H9 (cell line): ENCODE results near the gene TEAD1. TPM values are rescaled to one million over a fixed set of nuclear protein-coding genes. Genes with fewer than 3 reads are reported as not detected.

Experiments used
- DNase-seq: peaks from one replicate; pipeline ENCODE4 v3.0.0-alpha.2; 2017
- H2AFZ ChIP-seq: one replicate; pipeline ENCODE4 v1.6.1; 2013; ENCODE audit warnings: mild to moderate bottlenecking, low read length, control low read depth, moderate library complexity
- H2AK5ac ChIP-seq: 2 replicates; pipeline ENCODE4 v1.6.1; 2013; ENCODE audit warnings: low read length, control low read depth, mixed read lengths; ENCODE audit not compliant: insufficient read length
- H2BK120ac ChIP-seq: one replicate; pipeline ENCODE4 v1.6.1; 2013; ENCODE audit warnings: low read depth, mild to moderate bottlenecking, low read length, control low read depth, inconsistent platforms; ENCODE audit not compliant: poor library complexity, severe bottlenecking
- H2BK12ac ChIP-seq: 2 replicates; pipeline ENCODE4 v1.6.1; 2013; ENCODE audit warnings: low read length, control low read depth, mixed read lengths, low read depth; ENCODE audit not compliant: insufficient read length
- H2BK15ac ChIP-seq: 2 replicates; pipeline ENCODE4 v1.6.1; 2013; ENCODE audit warnings: low read depth, low read length, control low read depth
- H2BK20ac ChIP-seq: one replicate; pipeline ENCODE4 v1.6.1; 2013; ENCODE audit warnings: low read depth, mild to moderate bottlenecking, low read length, control low read depth, inconsistent platforms; ENCODE audit not compliant: poor library complexity, severe bottlenecking
- H2BK5ac ChIP-seq: 2 replicates; pipeline ENCODE4 v1.6.1; 2013; ENCODE audit warnings: low read length, control low read depth, mixed read lengths; ENCODE audit not compliant: insufficient read length
- H3K14ac ChIP-seq: 2 replicates; pipeline ENCODE4 v1.6.1; 2013; ENCODE audit warnings: low read length, control low read depth; ENCODE audit not compliant: insufficient read depth
- H3K18ac ChIP-seq: 2 replicates; pipeline ENCODE4 v1.6.1; 2013; ENCODE audit warnings: low read depth, mild to moderate bottlenecking, mixed read lengths, low read length, control low read depth; ENCODE audit not compliant: insufficient read length
- H3K23ac ChIP-seq: 2 replicates; pipeline ENCODE4 v1.6.1; 2013; ENCODE audit warnings: low read length, control low read depth, mixed read lengths, low read depth; ENCODE audit not compliant: insufficient read length
- H3K23me2 ChIP-seq: 2 replicates; pipeline ENCODE4 v1.6.1; 2013; ENCODE audit warnings: low read depth, mild to moderate bottlenecking, mixed read lengths, low read length, control low read depth; ENCODE audit not compliant: insufficient read length, poor library complexity, severe bottlenecking
- H3K27ac ChIP-seq: 2 replicates; pipeline ENCODE4 v1.5.1; 2013; ENCODE audit warnings: low read length, control low read depth, mixed read lengths, low read depth; ENCODE audit not compliant: insufficient read length
- H3K27me3 ChIP-seq: 2 replicates; pipeline ENCODE4 v1.6.1; 2013; ENCODE audit warnings: low read length, control low read depth, inconsistent platforms; ENCODE audit not compliant: insufficient read depth
- H3K4ac ChIP-seq: 2 replicates; pipeline ENCODE4 v1.6.1; 2013; ENCODE audit warnings: low read depth, mild to moderate bottlenecking, control low read depth, inconsistent platforms, low read length, moderate library complexity
- H3K4me1 ChIP-seq: 2 replicates; pipeline ENCODE4 v1.6.1; 2013; ENCODE audit warnings: low read length, control low read depth, inconsistent platforms; ENCODE audit not compliant: insufficient read depth
- H3K4me2 ChIP-seq: 2 replicates; pipeline ENCODE4 v1.6.1; 2013; ENCODE audit warnings: low read length, control low read depth, mixed read lengths; ENCODE audit not compliant: insufficient read length, insufficient read depth
- H3K56ac ChIP-seq: 2 replicates; pipeline ENCODE4 v1.6.1; 2013; ENCODE audit warnings: low read depth, mild to moderate bottlenecking, mixed read lengths, low read length, control low read depth; ENCODE audit not compliant: insufficient read length
- H3K79me1 ChIP-seq: 2 replicates; pipeline ENCODE4 v1.6.1; 2013; ENCODE audit warnings: low read depth, mild to moderate bottlenecking, moderate library complexity, low read length, control low read depth, inconsistent platforms; ENCODE audit not compliant: insufficient read depth, poor library complexity, severe bottlenecking
- H3K79me2 ChIP-seq: 2 replicates; pipeline ENCODE4 v1.6.1; 2013; ENCODE audit warnings: low read length, control low read depth, inconsistent platforms; ENCODE audit not compliant: insufficient read depth
- H3K9ac ChIP-seq: 2 replicates; pipeline ENCODE4 v1.6.1; 2013; ENCODE audit warnings: low read length, control low read depth, mixed read lengths; ENCODE audit not compliant: insufficient read length; ENCODE audit errors: extremely low read depth
- H3K9me3 ChIP-seq: one replicate; pipeline ENCODE4 v1.6.1; 2013; ENCODE audit warnings: low read depth, low read length, inconsistent platforms; ENCODE audit not compliant: control insufficient read depth
- H3T11ph ChIP-seq: one replicate; pipeline ENCODE4 v1.6.1; 2013; ENCODE audit warnings: mild to moderate bottlenecking, low read length, control low read depth, inconsistent platforms
- H4K20me1 ChIP-seq: one replicate; pipeline ENCODE4 v1.6.1; 2013; ENCODE audit not compliant: control insufficient read depth, insufficient read length, insufficient read depth
- H4K5ac ChIP-seq: 2 replicates; pipeline ENCODE4 v1.6.1; 2013; ENCODE audit warnings: low read depth, mild to moderate bottlenecking, mixed read lengths, low read length, control low read depth; ENCODE audit not compliant: insufficient read length
- H4K8ac ChIP-seq: replicated peaks from 2 replicates; pipeline ENCODE4 v1.6.1; 2013; ENCODE audit warnings: low read length, control low read depth, mixed read lengths, low read depth; ENCODE audit not compliant: insufficient read length
- H4K91ac ChIP-seq: 2 replicates; pipeline ENCODE4 v1.6.1; 2013; ENCODE audit warnings: low read depth, mild to moderate bottlenecking, moderate library complexity, mixed read lengths, low read length, control low read depth; ENCODE audit not compliant: insufficient read length
- H3K27ac Mint-ChIP-seq, 3 experiments: 2 replicates in 2 of 3; 3 replicates in 1 of 3; pipeline ENCODE4 v1.8.0; 2020 to 2021; ENCODE audit warnings: mixed read lengths in 3 of 3, mild to moderate bottlenecking in 1 of 3, moderate library complexity in 1 of 3
- H3K27me3 Mint-ChIP-seq: 2 replicates; pipeline ENCODE4 v1.8.0; 2021; ENCODE audit warnings: low read depth, mild to moderate bottlenecking, moderate library complexity, mixed read lengths
- H3K36me3 Mint-ChIP-seq, 3 experiments: 2 replicates in 2 of 3; 3 replicates in 1 of 3; pipeline ENCODE4 v1.8.0; 2020 to 2021; ENCODE audit warnings: low read depth in 3 of 3, mixed read lengths in 3 of 3; ENCODE audit not compliant: insufficient read depth in 1 of 3
- H3K4me1 Mint-ChIP-seq, 2 experiments: 2 replicates each; pipeline ENCODE4 v1.8.0; 2020; ENCODE audit warnings: mixed read lengths in 2 of 2
- H3K4me3 Mint-ChIP-seq, 2 experiments: 2 replicates in 1 of 2; 3 replicates in 1 of 2; pipeline ENCODE4 v1.8.0; 2020 to 2021; ENCODE audit warnings: mild to moderate bottlenecking in 2 of 2, mixed read lengths in 2 of 2, moderate library complexity in 1 of 2
- H3K9me3 Mint-ChIP-seq, 2 experiments: 2 replicates in 1 of 2; 3 replicates in 1 of 2; pipeline ENCODE4 v1.8.0; 2020; ENCODE audit warnings: mild to moderate bottlenecking in 2 of 2, mixed read lengths in 2 of 2, moderate library complexity in 1 of 2
- CTCF ChIP-seq: fragments of 200-600 bp; sonication (generic); conservative IDR thresholded peaks from 3 replicates; pipeline ENCODE4 v1.8.0; 2021; ENCODE audit warnings: antibody characterized with exemption, mild to moderate bottlenecking
- WGBS: extraction: QIAGEN DNeasy Blood & Tissue Kit; methylation state at CpG from one replicate; pipeline ENCODE4 v1.1.7; 2013; ENCODE audit warnings: missing lambda C conversion rate, low lambda C conversion rate, mixed read lengths; ENCODE audit not compliant: insufficient read length; ENCODE audit errors: extremely low coverage; 5-methylcytosine and 5-hydroxymethylcytosine counted together
- total RNA-seq: library from RNA; stranded (reverse); gene quantifications from 2 replicates; pipeline ENCODE4 v1.2.1, GENCODE V29; 2021

The TEAD1 gene
- total RNA-seq, 1 experiment from 2014 or later: 75.1 TPM

DNA sequence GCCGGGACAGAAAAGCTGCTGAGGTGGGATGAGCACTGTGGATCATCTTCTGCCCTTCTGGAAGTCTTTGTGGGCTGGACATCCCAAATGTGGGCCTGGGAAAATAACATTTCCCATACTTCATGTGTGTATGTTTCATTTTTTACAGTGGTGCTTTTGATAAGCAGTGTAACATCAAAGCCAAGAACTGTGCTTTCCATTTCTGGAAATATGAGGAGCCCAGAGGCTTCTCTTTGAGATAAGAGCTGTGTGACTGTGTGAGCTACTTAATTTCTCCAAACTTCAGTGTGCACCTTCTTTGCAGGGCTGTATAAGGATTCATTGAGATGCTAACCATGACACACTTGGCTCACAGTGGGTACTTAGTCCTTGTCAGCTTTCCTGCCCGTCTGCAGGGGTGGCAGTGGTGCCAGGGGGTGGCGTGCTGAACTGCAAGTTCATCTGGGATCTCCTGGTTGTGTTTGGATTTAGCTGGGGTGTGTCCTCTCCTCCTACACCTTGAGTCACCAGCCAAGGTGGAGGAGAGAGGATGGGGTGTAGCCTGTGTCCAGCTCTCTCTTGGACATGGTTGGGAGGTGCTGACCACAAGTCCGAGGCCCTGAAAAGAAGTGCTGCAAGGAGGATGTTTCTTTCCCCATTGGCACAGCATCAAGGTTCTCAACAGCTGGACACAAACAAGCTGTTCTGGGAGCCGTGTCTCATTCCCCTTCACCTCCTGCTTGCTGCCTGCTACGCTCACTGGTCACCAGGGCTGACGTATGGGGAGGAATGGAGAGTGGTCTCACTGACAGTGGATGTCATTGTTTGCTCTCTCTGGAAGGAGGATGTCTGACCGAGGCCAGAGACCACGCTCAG lies 139.4 kb downstream of the TEAD1 start:
- no peak overlapping the region for H2AK5ac ChIP-seq
- no peak overlapping the region for H3K27ac ChIP-seq
- Mint-ChIP-seq H3K27ac (peak overlapping the region in 2 of 3 experiments; percentile 35 to 62; a peak in 4 of 7 replicates), H3K9me3 (no peaks in the 10 kb centered on the region), H3K36me3 (peaks cover 0 to 7% (median 2%) of the 10 kb centered on the region in 3 experiments; a peak in 4 of 7 replicates), H3K27me3 (no peaks in the 10 kb centered on the region), H3K4me3 (no peak overlapping the region), H3K4me1 (peaks cover 43 to 53% of the 10 kb centered on the region in 2 experiments)
- H4K91ac ChIP-seq: no peak overlapping the region
- no peak overlapping the region for H2BK15ac ChIP-seq
- H4K5ac ChIP-seq: no peak overlapping the region
- H3K9ac ChIP-seq: no peak overlapping the region
- H3K56ac ChIP-seq: no peak overlapping the region
- no peak for TF ChIP-seq CTCF
- no peak overlapping the region for H3T11ph ChIP-seq
- peaks cover 9% of the 10 kb centered on the region for H3K79me1 ChIP-seq
- no peak overlapping the region for H3K4ac ChIP-seq
- WGBS: no CpG with 5 or more reads among the region's 9 CpGs
- no peak overlapping the region for H3K18ac ChIP-seq
- peaks cover 8% of the 10 kb centered on the region; the same call in 1 of the 2 replicates for H3K79me2 ChIP-seq
- no peak overlapping the region for H3K23ac ChIP-seq
- no peak overlapping the region for H2BK5ac ChIP-seq
- H2BK12ac ChIP-seq: no peak overlapping the region
- no peak overlapping the region for H2BK20ac ChIP-seq
- no peak overlapping the region for H3K14ac ChIP-seq
- no peak overlapping the region for H3K4me2 ChIP-seq
- H2BK120ac ChIP-seq: no peak overlapping the region
- no peak overlapping the region for H2AFZ ChIP-seq
- DNase-seq: no peak
- no peaks in the 10 kb centered on the region for H3K27me3 ChIP-seq
- H4K8ac ChIP-seq: no peak overlapping the region
- H3K9me3 ChIP-seq: no peaks in the 10 kb centered on the region
- no peaks in the 10 kb centered on the region for H3K23me2 ChIP-seq
- no peaks in the 10 kb centered on the region for H4K20me1 ChIP-seq
- peaks cover 2% of the 10 kb centered on the region; the same call in 1 of the 2 replicates for H3K4me1 ChIP-seq
